ENCODE data around the gene BSPRY.
"Not testable (repeated sequence)": the region's sequence is repeated elsewhere in the genome, so short reads cannot be mapped to it uniquely, and the experiment has no call there.

Gene BSPRY

GRCh38 chr9:113373256-113373655 lies 23.9 kb downstream of the BSPRY start:
- DNase-seq: no peak

- DNase-seq: no peak
Measured at GRCh38 chr9:113373676-113374392, 24.5 kb downstream of the BSPRY start.

- DNase-seq: no peak
Measured at GRCh38 chr9:113375057-113376023, 26.0 kb downstream of the BSPRY start.

- DNase-seq: peak; percentile 66
Measured at GRCh38 chr9:113376634-113377567, 27.6 kb downstream of the BSPRY start, which contains the start of gene HDHD3. Gene HDHD3, minus strand, starts transcription at chr9:113376986. Its CDS starts 2,632 bp downstream, at chr9:113374354.

- DNase-seq: not testable (repeated sequence)
Measured at GRCh38 chr9:113379094-113379828, 29.9 kb downstream of the BSPRY start.

- DNase-seq: not testable (repeated sequence)
Measured at GRCh38 chr9:113379829-113380210, 30.5 kb downstream of the BSPRY start.

- DNase-seq: no peak
Measured at GRCh38 chr9:113380869-113381378, 31.6 kb downstream of the BSPRY start.

GRCh38 chr9:113381441-113381840 lies 32.1 kb downstream of the BSPRY start:
- DNase-seq: not testable (repeated sequence)

GRCh38 chr9:113381909-113382411 lies 32.6 kb downstream of the BSPRY start:
- DNase-seq: no peak

GRCh38 chr9:113386571-113387393 lies 37.4 kb downstream of the BSPRY start:
- no peak for DNase-seq

- DNase-seq: no peak
Measured at GRCh38 chr9:113387560-113388230, 38.4 kb downstream of the BSPRY start.

GRCh38 chr9:113388833-113389232 lies 39.5 kb downstream of the BSPRY start:
- DNase-seq: no peak

GRCh38 chr9:113389451-113389850 lies 40.1 kb downstream of the BSPRY start:
- DNase-seq: no peak

GRCh38 chr9:113390192-113390960 lies 41.0 kb downstream of the BSPRY start:
- no peak for DNase-seq

GRCh38 chr9:113391917-113392316 lies 42.6 kb downstream of the BSPRY start:
- DNase-seq: no peak

- no peak for DNase-seq
Measured at GRCh38 chr9:113393281-113393680, 43.9 kb downstream of the BSPRY start.

- DNase-seq: no peak
Measured at GRCh38 chr9:113395000-113395861, 45.9 kb downstream of the BSPRY start.

- DNase-seq: no peak
Measured at GRCh38 chr9:113397203-113397631, 47.9 kb downstream of the BSPRY start.

Data from activated CD4-positive, alpha-beta T cell treated with anti-CD3 and anti-CD28 coated beads, Interleukin-2, amount 50 U/mL, for 1 hour (primary cell).